ENCODE measurements around the gene ZC3HAV1.

DNA sequence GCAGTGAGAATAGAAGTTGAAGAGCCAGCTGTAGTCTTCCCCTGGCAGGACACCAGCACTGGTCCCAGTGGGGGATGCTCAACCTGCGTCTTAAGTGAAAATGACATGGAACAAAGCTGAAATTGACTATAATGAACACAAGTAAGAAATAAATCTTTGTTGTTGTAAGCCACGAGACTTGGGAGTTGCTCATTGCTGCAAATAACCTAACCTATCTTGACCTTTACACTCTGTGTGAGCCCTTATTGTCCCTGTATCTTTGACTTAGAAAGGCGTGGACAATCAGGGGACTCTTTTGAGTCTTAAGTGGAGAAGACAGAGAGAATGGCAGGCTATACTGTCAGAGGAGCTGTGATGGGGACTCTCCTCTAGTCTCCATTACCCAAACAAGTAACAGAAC is 90.6 kb downstream of the ZC3HAV1 start:
- TF ChIP-seq, protein P1, sequence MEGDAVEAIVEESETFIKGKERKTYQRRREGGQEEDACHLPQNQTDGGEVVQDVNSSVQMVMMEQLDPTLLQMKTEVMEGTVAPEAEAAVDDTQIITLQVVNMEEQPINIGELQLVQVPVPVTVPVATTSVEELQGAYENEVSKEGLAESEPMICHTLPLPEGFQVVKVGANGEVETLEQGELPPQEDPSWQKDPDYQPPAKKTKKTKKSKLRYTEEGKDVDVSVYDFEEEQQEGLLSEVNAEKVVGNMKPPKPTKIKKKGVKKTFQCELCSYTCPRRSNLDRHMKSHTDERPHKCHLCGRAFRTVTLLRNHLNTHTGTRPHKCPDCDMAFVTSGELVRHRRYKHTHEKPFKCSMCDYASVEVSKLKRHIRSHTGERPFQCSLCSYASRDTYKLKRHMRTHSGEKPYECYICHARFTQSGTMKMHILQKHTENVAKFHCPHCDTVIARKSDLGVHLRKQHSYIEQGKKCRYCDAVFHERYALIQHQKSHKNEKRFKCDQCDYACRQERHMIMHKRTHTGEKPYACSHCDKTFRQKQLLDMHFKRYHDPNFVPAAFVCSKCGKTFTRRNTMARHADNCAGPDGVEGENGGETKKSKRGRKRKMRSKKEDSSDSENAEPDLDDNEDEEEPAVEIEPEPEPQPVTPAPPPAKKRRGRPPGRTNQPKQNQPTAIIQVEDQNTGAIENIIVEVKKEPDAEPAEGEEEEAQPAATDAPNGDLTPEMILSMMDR (IDR thresholded peaks at IDR 0.05): no peak
- TF ChIP-seq EZH2 (IDR thresholded peaks at IDR 0.05): no peak
